HG02642 (cell line): ENCODE results near the gene TAC4.
"Not testable (repeated sequence)": the region's sequence is repeated elsewhere in the genome, so short reads cannot be mapped to it uniquely, and the experiment has no call there.

Experiments
- ATAC-seq: cut with Tn5 transposase; IDR thresholded peaks from one replicate; pipeline ENCODE4 v1.9.1; 2021; ENCODE audit warnings: mild to moderate bottlenecking; ENCODE audit not compliant: unreplicated experiment, poor library complexity

TAC4 gene

DNA sequence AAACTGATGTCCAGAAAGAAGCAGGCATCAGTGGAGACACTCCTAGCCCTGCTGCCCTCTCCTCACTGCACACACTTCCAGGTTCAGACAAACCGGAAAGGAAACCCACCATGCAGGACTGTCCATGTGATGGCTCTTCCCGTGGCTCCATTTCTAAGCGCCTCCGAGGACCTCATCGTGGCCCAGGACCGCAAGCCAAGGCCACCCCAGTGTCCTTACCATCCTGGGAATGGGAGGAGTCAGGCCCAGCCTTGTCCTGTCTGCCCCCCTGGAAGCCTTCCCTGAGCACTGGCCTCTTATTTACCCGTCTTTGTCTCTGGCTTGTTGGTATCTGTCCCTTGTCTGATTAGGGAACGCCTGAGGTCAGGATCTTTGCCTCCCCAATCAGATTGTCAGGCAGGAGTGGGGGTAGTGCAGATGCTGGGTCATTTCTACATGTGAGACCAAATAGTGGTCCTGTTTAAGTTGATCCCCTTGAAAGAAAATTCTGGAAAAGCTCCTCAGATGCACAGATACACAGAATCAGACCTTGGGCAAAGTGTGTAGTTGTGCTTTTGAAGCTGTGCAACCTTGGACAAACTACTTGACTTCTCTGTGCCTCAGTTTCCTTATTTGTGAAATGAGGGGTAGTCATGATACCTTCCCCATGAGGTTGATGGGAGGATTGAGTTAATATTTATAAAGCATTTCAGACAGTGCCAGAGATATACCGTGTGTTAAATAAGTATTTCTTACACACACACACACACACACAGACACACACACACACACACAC lies 744 bp downstream of the TAC4 start:
- no peak for ATAC-seq

GRCh38 chr17:49845321-49845720 lies 2.5 kb downstream of the TAC4 start:
- ATAC-seq, result no peak

DNA sequence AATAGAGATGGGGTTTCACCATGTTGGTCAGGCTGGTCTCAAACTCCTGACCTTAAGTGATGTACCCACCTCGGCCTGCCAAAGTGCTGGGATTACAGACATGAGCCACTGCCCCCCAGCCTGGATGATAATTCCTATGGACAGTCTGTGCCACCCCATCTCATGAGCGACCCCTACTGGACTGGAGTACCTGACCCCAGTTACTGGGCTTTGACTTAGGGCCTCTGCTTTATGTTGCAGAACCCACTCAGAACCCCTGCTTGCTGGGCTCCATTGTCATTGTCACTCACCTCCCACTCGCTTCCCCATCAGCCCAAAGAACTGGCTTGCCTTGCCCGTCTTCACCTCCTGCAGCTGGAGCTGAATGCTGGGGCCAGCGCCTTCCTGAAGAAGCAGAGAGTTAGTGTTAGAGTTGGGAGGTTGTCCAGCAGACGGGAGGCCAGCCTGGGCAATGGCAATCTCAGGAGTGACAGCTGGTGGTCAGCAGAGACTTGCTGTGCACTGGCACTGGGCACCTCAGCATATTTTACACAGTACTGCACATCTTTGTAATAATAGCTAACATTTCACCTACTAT lies 4.0 kb downstream of the TAC4 start:
- ATAC-seq, result no peak

- ATAC-seq, result no peak
Observed at GRCh38 chr17:49842846-49843245, 5.0 kb downstream of the TAC4 start.

- no peak for ATAC-seq
Observed at GRCh38 chr17:49842371-49842770, 5.5 kb downstream of the TAC4 start.

GRCh38 chr17:49841548-49841947 lies 6.3 kb downstream of the TAC4 start:
- no peak for ATAC-seq

DNA sequence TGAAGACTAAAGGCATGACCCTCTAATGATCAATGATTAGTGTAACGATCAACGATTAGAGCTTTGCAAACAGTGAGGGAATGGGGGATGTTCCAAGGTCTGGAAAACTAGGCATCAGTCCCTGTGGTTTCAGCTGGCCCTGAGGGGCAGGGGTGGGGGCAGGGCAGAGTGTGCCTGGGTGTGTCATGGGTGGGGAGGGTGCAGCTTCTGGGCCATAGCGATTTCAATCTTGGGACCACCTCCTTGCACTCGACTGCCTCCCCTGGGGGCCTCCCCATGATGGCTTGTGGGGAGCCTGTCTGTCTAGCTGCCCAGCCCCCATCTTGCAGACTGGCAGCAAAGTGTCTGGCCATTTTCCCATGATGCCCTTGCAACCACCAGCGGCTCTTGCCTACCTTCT lies 8.4 kb downstream of the TAC4 start:
- no peak for ATAC-seq

DNA sequence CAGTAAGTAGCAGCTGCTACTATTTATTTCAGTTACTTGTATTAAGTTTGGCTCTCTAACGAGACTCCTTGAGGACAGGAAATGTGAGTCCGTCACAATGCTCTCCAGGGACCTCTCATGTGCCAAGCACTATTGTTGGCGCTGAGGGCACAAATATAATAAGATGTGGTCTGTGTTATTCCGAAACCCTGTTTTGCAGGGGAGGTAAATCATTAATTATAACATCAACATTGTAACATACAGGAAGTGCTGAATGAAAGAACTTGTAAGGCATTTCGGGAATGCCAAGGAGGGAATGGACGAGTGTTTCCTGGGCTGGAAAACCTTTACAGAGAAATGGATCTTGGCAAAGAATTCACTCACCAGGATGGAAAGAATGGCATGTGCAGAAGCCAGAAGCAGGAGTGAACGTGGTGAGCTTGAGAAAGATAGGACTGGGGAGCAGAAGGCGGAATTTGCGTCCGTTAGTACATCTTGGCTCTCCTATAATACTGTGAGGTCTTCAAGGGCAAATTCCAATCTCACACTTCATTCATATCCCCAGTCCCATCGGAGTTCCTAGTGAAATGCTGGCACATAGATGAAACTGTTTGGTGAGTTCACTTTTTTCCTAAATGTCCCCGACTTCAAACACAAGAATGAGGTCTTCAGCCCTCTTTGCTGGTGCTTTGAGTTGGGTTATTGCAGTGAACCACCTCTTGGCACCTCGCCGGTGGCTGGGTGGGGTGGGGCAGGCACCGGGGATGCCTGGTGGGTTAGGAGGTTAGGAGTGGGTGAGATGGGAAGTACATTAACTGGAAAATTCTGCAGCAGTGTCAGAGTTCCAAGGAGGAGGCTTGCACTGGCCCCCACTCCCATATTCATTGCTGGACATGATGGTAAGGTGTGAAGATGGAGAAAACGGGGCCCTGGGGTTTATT lies 11.5 kb downstream of the TAC4 start:
- no peak for ATAC-seq

- no peak for ATAC-seq
Observed at GRCh38 chr17:49835472-49835871, 12.4 kb downstream of the TAC4 start.

DNA sequence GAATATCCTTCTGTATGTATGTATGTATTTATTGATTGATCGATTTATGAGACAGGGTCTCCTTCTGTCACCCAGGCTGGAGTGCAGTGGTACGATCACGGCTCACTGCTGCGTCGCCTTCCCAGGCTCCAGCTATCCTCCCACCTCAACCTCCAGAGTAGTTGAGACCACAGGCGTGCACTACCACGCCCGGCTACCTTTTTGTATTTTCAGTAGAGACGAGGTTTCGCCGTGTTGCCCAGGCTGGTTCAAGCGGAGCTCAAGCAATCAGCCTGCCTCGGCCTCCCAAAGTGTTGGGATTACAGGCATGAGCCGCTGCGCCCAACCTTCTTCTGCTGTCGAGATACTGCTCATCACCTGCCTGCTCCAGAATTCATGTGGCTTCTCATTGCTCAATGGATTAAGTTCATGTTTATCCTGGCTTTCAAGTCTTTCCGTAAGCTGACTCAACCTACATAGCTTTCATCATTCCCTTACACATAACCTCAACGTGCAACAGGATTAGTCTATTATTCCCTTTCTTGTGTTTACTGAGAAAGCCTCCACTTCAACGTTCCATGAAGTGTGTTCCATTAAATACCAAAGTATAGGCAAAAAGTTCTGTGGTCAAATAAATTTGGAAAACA lies 13.6 kb downstream of the TAC4 start:
- ATAC-seq, result no peak

DNA sequence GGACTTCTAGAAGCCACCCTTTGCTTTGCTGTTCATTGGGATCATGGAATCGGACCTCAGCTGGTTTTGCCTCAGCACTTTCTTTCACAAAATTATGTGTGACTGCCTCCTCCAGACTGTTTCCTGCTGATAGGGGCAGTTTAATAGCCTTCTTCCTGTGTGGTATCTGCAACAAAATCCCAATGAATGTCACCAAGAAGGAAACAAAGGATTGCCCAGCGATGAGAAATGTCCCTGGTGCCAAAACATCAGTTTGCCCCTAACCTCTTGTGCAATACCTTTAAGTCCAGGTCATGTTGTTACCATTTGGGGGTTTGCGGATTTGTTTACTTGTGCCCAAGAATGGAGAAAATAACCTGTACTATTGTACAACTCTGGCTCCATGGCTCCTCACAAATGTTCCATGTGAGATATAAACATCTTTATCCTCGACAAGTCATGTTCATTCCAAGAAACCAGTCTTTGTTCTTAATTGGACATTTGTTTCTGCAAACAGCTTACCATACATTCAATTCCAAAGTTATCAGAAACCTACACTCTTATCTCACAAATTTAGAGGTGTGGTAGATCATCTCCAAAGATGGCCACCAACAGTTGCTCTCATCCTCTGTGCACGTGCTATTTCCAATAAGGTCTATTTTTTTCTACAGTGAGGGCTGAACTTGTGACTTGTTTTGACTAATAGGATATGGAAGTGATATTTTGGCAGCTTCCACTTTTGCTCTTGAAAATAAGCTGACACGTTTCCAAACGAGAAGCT lies 14.8 kb downstream of the TAC4 start:
- ATAC-seq, result no peak

DNA sequence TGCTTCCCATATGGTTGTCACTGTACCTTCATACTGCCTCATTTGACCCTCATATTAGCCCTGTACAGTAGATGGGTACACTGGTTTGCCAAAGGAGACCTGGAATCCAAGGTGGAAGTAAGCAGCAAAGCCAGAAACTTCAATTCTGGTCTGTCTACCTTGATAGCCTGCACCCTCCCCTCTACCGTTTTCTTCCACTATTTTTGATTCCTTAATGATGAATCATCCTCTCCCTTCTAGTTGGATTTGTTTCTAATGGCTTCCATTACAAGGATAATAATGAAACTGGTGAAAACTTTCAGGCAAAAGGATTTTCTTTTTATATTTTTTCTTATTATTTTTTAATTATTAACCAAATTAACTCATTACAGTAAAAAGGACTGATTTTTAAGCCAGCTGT lies 17.3 kb downstream of the TAC4 start:
- ATAC-seq, result no peak

- no peak for ATAC-seq
Observed at GRCh38 chr17:49829026-49829425, 18.8 kb downstream of the TAC4 start.

GRCh38 chr17:49828325-49828724 lies 19.5 kb downstream of the TAC4 start:
- ATAC-seq, result not testable (repeated sequence)

DNA sequence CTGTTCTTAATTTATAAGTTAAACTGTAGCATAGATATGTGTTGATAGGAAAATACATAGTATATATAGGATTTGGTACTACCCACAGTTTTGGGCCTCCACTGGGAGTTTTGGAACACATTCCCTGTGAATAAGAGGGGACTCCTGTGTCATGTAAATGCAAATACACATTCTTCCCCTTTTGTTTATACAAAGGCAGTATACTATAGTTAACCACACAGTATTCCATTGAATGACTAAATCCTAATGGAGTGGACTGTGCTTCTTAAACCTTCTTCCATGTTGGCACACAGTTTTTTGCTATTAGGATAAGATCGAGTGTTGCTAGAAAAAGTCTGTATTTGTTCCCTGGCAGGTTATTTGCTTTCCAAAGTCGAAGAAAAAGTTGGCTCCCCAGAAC lies 22.2 kb downstream of the TAC4 start:
- ATAC-seq, result no peak

GRCh38 chr17:49823614-49824013 lies 24.3 kb downstream of the TAC4 start:
- no peak for ATAC-seq

- no peak for ATAC-seq
Observed at GRCh38 chr17:49822829-49823228, 25.0 kb downstream of the TAC4 start.

- no peak for ATAC-seq
Observed at GRCh38 chr17:49821916-49822315, 26.0 kb downstream of the TAC4 start.

DNA sequence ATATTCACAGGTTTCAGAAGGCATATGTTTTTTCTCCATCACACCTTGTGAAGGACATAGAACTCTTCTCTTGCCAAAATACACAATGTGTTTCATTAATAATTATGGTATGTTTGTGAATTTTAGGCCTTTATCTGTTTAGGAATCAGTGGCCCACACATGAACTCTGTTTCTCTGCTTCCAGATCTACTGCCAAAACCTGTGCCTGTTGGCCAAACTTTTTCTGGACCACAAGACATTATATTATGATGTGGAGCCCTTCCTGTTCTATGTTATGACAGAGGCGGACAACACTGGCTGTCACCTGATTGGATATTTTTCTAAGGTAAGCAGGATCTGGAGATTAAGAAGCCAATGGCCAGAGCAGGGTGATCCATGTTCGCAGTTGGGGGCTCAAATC lies 26.4 kb downstream of the TAC4 start:
- ATAC-seq, result no peak

DNA sequence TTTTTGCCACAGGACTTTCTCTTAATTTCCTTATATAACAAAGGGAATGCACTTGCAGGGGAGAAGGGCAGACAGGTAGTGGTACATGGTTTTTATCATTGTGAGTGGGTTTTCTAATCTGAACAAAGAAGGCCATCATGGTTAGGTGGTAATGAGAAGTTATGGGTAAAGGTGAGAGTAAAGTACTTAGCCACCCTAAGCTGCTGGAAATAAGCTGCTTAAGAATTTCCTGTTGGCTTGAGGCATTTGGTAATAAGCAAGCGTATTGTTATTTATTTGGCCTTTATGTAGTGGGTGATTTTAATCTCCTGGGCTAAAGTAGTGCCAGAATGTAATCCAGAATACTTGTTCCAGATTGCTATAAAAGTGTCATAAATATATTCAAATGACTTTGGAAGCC lies 27.1 kb downstream of the TAC4 start:
- ATAC-seq, result no peak
